ENCODE data around the gene IFNA8.
"Not testable (repeated sequence)": the region's sequence is repeated elsewhere in the genome, so short reads cannot be mapped to it uniquely, and the experiment has no call there.

- not testable (repeated sequence) for TF ChIP-seq CTCF, POLR2A (IDR thresholded peaks at IDR 0.05)
Observed at GRCh38 chr9:21367169-21367568, 41.7 kb upstream of the IFNA8 start.

Measured in testis (tissue), 2 donors.